K562 (cell line): ENCODE results near the gene ARL3. TPM values are rescaled to one million over a fixed set of nuclear protein-coding genes. Genes with fewer than 3 reads are reported as not detected.

Source experiments
- ATAC-seq: fragments of 200-7000 bp; cut with Tn5 transposase; 3 replicates; pipeline ENCODE4 v1.9.1; 2020; ENCODE audit warnings: moderate library complexity
- BruUV-seq: library from RNA; stranded (reverse); fragments of 400-500 nt; replicated peaks from 2 replicates; lab custom pipeline; 2021; lab: Mats Ljungman, UMichigan
- CTCF ChIA-PET: fragments of 300-600 bp; formaldehyde crosslinking; extraction: SDS; loops from one replicate; lab custom pipeline; 2021; ENCODE audit warnings: low intra/inter-chr PET ratio; lab: Yijun Ruan, JAX
- POLR2A ChIA-PET: fragments of 300-600, 350-650 bp; sonication (Branson Sonifier 250); formaldehyde crosslinking; extraction: SDS; loops from one replicate; lab custom pipeline; 2021; ENCODE audit warnings: antibody characterized with exemption, inconsistent platforms; lab: Yijun Ruan, JAX
- DNase-seq, 4 experiments: peaks; one replicate each; pipeline versions ENCODE4 v3.0.0 to v3.0.0-alpha.2; 2011 to 2018; ENCODE audit warnings: low spot score in 3 of 4, mixed read lengths in 3 of 4; ENCODE audit errors: extremely low read depth in 1 of 4
- FAIRE-seq: peaks from 2 replicates; lab custom pipeline; 2011; peaks lifted over from hg19 to GRCh38; lab: Jason Lieb, UNC
- H2AFZ ChIP-seq: 2 replicates; pipeline ENCODE4 v1.6.0; 2011; ENCODE audit warnings: low read depth, low read length, control low read depth, inconsistent platforms
- H3K27ac ChIP-seq: fragments of 200-600 bp; 3 replicates; pipeline ENCODE4 v1.8.0; 2011; ENCODE audit warnings: low read depth, mild to moderate bottlenecking, control low read depth, inconsistent platforms, low read length, moderate library complexity, mixed read lengths; ENCODE audit errors: extremely low read depth
- H3K27me3 ChIP-seq, 2 experiments: fragments of 300-600 bp in 1 of 2; 2 replicates in 1 of 2; 3 replicates in 1 of 2; pipeline versions ENCODE4 v1.6.0 to v1.8.0; 2011; ENCODE audit warnings: inconsistent platforms in 2 of 2, low read length in 2 of 2, mild to moderate bottlenecking in 1 of 2, mixed read lengths in 1 of 2, moderate library complexity in 1 of 2; ENCODE audit not compliant: control insufficient read depth in 2 of 2, insufficient read depth in 2 of 2
- H3K36me3 ChIP-seq: fragments of 300-600 bp; 3 replicates; pipeline ENCODE4 v1.8.0; 2011; ENCODE audit warnings: mild to moderate bottlenecking, low read length, inconsistent platforms; ENCODE audit not compliant: control insufficient read depth, insufficient read depth
- H3K4me1 ChIP-seq, 2 experiments: fragments of 200-600 bp in 1 of 2; replicated peaks in 1 of 2; 2 replicates in 1 of 2; 3 replicates in 1 of 2; pipeline versions ENCODE4 v1.5.1 to v1.8.0; 2011; ENCODE audit warnings: inconsistent platforms in 2 of 2, low read length in 2 of 2, mild to moderate bottlenecking in 1 of 2, mixed read lengths in 1 of 2, moderate library complexity in 1 of 2; ENCODE audit not compliant: control insufficient read depth in 2 of 2, insufficient read depth in 2 of 2
- H3K4me2 ChIP-seq: 2 replicates; pipeline ENCODE4 v1.6.1; 2011; ENCODE audit warnings: low read length, control low read depth, inconsistent platforms, mixed read lengths; ENCODE audit not compliant: insufficient read depth
- H3K4me3 ChIP-seq: fragments of 200-600 bp; sonication (generic), shearing (Covaris generic); 2 replicates; pipeline ENCODE4 v1.5.1; 2016; ENCODE audit warnings: control low read depth, inconsistent platforms
- H3K79me2 ChIP-seq: fragments of 200-600 bp; 3 replicates; pipeline ENCODE4 v1.8.0; 2011; ENCODE audit warnings: low read length, inconsistent platforms; ENCODE audit not compliant: control insufficient read depth, insufficient read depth
- H3K9ac ChIP-seq, 2 experiments: 2 replicates each; pipeline versions ENCODE4 v1.6.0 to v1.6.1; 2011; ENCODE audit warnings: low read depth in 2 of 2, low read length in 2 of 2, control low read depth in 1 of 2, inconsistent platforms in 1 of 2, mild to moderate bottlenecking in 1 of 2, mixed read lengths in 1 of 2; ENCODE audit not compliant: insufficient read depth in 1 of 2
- H3K9me1 ChIP-seq: one replicate; pipeline ENCODE4 v1.6.0; 2011; ENCODE audit warnings: inconsistent platforms, mild to moderate bottlenecking, low read length, moderate library complexity; ENCODE audit not compliant: control insufficient read depth, insufficient read depth
- H3K9me3 ChIP-seq: replicated peaks from 2 replicates; pipeline ENCODE4 v1.5.1; 2011; ENCODE audit warnings: low read depth, low read length, inconsistent platforms; ENCODE audit not compliant: control insufficient read depth, insufficient read depth
- H4K20me1 ChIP-seq: replicated peaks from 2 replicates; pipeline ENCODE4 v1.6.1; 2011; ENCODE audit warnings: low read length, inconsistent platforms, mixed read lengths; ENCODE audit not compliant: control insufficient read depth, insufficient read depth
- HOXB6 ChIP-seq: fragments of 250-450 bp; sonication (Bioruptor Pico); IDR thresholded peaks from 2 replicates; pipeline ENCODE4 v1.5.1; 2022; ENCODE audit warnings: mild to moderate bottlenecking, borderline replicate concordance
- KAT7 ChIP-seq: sonication (generic); formaldehyde crosslinking; IDR thresholded peaks from 2 replicates; pipeline ENCODE4 v1.8.0; 2022; ENCODE audit warnings: missing genetic modification reagents, mild to moderate bottlenecking, borderline replicate concordance
- MAFF ChIP-seq: IDR thresholded peaks from 2 replicates; pipeline ENCODE4 v1.6.1; 2012; ENCODE audit warnings: low read length, improper control_type of control experiment
- MED1 ChIP-seq: sonication (generic); formaldehyde crosslinking; IDR thresholded peaks from 2 replicates; pipeline ENCODE4 v1.8.1; 2023; ENCODE audit warnings: missing genetic modification reagents, borderline replicate concordance
- NCOA6 ChIP-seq: fragments of 450-650 bp; IDR thresholded peaks from 2 replicates; pipeline ENCODE4 v1.6.1; 2017; ENCODE audit warnings: mild to moderate bottlenecking
- NR2C2 ChIP-seq, 2 experiments: fragments of 200-800 bp in 1 of 2; sonication (Bioruptor generic) in 1 of 2; sonication (generic) in 1 of 2; formaldehyde crosslinking in 1 of 2; IDR thresholded peaks; 2 replicates each; pipeline versions ENCODE4 v1.6.1 to v1.8.0; 2016 to 2022; ENCODE audit warnings: mild to moderate bottlenecking in 1 of 2, missing compliant biosample characterization in 1 of 2, missing genetic modification characterization in 1 of 2, missing genetic modification reagents in 1 of 2
- PRPF4 ChIP-seq: fragments of 200-400 bp; formaldehyde crosslinking; IDR thresholded peaks from one replicate; pipeline ENCODE4 v1.6.1; 2017; ENCODE audit warnings: low read length, low read depth, mild to moderate bottlenecking; ENCODE audit not compliant: insufficient read depth, poor library complexity, severe bottlenecking
- RFX1 ChIP-seq: fragments of 450-650 bp; IDR thresholded peaks from 2 replicates; pipeline ENCODE4 v1.6.1; 2016; ENCODE audit warnings: mild to moderate bottlenecking, moderate library complexity
- SIRT6 ChIP-seq: IDR thresholded peaks from one replicate; pipeline ENCODE4 v1.6.1; 2012; ENCODE audit warnings: low read depth, mild to moderate bottlenecking, control low read depth, inconsistent platforms, low read length, moderate library complexity
- SMAD2 ChIP-seq: fragments of 150-350 bp; IDR thresholded peaks from 2 replicates; pipeline ENCODE4 v1.6.1; 2014; ENCODE audit warnings: low read depth, mild to moderate bottlenecking, low read length
- SRSF9 ChIP-seq: fragments of 200-400 bp; formaldehyde crosslinking; IDR thresholded peaks from 2 replicates; pipeline ENCODE4 v1.6.1; 2017; ENCODE audit warnings: low read depth, low read length, borderline replicate concordance
- ZNF717 ChIP-seq: fragments of 250-450 bp; sonication (Bioruptor Pico); IDR thresholded peaks from 2 replicates; pipeline ENCODE4 v1.5.0; 2021
- ZNF79 ChIP-seq: fragments of 250-450 bp; sonication (Bioruptor Pico); IDR thresholded peaks from 2 replicates; pipeline ENCODE4 v1.4.0; 2020; ENCODE audit warnings: low read depth, mild to moderate bottlenecking, moderate library complexity
- WGBS: fragments of 100-300 bp; shearing (Covaris generic); methylation state at CpG from one replicate; pipeline ENCODE4 v1.1.6; 2016; ENCODE audit warnings: low coverage, mixed read lengths; ENCODE audit not compliant: insufficient coverage; ENCODE audit errors: missing lambda C conversion rate; 5-methylcytosine and 5-hydroxymethylcytosine counted together
- in situ Hi-C: fragments of 300-500 bp; cut with MboI; formaldehyde crosslinking; loops from 4 replicates; pipeline ENCODE4 v1.15.0; 2018; ENCODE audit warnings: inconsistent platforms, mixed read lengths
- intact Hi-C: fragments of 100-400 bp; cut with micrococcal nuclease; formaldehyde crosslinking; loops from 2 replicates; pipeline ENCODE4 v1.14.2; 2022
- polyA plus RNA-seq, 8 experiments: library from polyadenylated mRNA; depleted of rRNA in 4 of 8; stranded (reverse) in 5 of 8; unstranded in 3 of 8; fragments of >200 nt; fragmentation: Nextera tagmentation in 2 of 8; fragmentation: Illumina TruSeq in 1 of 8; extraction: Ambion mirVana in 2 of 8; extraction: Trizol in 1 of 8; gene quantifications; 2 replicates each; pipeline versions ENCODE4 v1.2.1 to v1.2.3, GENCODE V29; 2011 to 2014; ENCODE audit warnings: inconsistent platforms in 1 of 8, missing spikeins in 1 of 8
- total RNA-seq, 7 experiments: library from RNA; depleted of rRNA in 6 of 7; stranded (reverse); fragments of >200 nt in 6 of 7; fragmentation: Illumina TruSeq in 2 of 7; extraction: Trizol in 2 of 7; gene quantifications; 2 replicates each; pipeline versions ENCODE4 v1.2.1 to v1.2.3, GENCODE V29; 2011 to 2021; ENCODE audit warnings: low replicate concordance in 1 of 7
- TF ChIP-seq, protein P1 (sequence below): fragments of 450-650 bp; IDR thresholded peaks from 2 replicates; pipeline ENCODE4 v1.6.1; 2014; ENCODE audit warnings: low read depth, mild to moderate bottlenecking, moderate library complexity, borderline replicate concordance
- TF ChIP-seq, protein P2 (sequence below): IDR thresholded peaks from 2 replicates; pipeline ENCODE4 v1.6.1; 2016; ENCODE audit warnings: missing genetic modification characterization, missing compliant biosample characterization
- TF ChIP-seq, protein P3 (sequence below): fragments of 250-450 bp; sonication (Bioruptor Pico); IDR thresholded peaks from 2 replicates; pipeline ENCODE4 v1.9.0; 2021; ENCODE audit warnings: mild to moderate bottlenecking

The ARL3 gene
- total and polyA plus RNA-seq, 9 of the 15 experiments (the other 6 are each of a cell fraction or from before 2014, with no cell fraction given), result 2.9 to 8.9 (median 4.8) TPM

DNA sequence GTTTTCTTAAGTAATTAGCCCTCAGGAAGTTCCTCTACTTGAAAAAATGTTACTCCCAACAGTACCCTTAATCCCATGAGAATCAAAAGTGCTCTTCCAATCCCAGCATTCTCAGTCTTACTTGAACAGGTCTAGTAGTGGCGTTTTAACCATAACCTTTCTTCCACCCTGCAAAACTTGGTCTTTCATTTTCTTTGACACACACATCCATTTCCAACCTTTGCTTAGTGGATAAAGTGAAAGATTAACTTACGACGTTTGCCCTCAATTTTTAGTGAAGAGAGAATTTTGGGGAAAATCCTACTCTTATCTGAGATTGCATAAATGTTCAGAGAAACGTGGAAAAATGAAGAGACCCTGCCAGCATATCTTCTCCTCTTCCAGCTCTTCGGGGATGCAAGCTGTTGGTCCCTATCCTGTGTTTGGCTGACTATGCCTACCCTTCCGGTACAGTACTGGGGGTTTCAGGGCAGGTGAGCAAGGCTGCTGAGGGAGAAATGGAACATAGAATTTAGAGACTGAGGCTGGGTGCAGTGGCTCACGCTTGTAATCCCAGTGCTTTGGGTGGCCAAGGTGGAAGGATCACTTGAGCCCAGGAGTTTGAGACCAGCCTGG is 48.3 kb upstream of the ARL3 start:
- POLR2A ChIA-PET, result interaction anchor here (0.7 to 0.9 kb wide), 3 partner anchors 46 to 342 kb away, joined by 3 read pairs; no protein-coding TSS in a partner anchor
- 5% methylated on average over 7 of the region's 7 CpGs for WGBS
- Histone ChIP-seq H3K36me3 (peaks cover 5% of the 10 kb centered on the region; the same call in 1 of the 3 replicates), H3K9me1 (no peaks in the 10 kb centered on the region)
- intact Hi-C loops, result loop anchor here (5.0 kb wide), 1 partner anchor 50 kb away; no protein-coding TSS in a partner anchor
- TF ChIP-seq, protein P1, sequence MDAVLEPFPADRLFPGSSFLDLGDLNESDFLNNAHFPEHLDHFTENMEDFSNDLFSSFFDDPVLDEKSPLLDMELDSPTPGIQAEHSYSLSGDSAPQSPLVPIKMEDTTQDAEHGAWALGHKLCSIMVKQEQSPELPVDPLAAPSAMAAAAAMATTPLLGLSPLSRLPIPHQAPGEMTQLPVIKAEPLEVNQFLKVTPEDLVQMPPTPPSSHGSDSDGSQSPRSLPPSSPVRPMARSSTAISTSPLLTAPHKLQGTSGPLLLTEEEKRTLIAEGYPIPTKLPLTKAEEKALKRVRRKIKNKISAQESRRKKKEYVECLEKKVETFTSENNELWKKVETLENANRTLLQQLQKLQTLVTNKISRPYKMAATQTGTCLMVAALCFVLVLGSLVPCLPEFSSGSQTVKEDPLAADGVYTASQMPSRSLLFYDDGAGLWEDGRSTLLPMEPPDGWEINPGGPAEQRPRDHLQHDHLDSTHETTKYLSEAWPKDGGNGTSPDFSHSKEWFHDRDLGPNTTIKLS, result no peak
- TF ChIP-seq ZNF717 (CRISPR knock-in tag), result no peak
- no peak for TF ChIP-seq ZNF79 (CRISPR knock-in tag)
- TF ChIP-seq, protein P2, sequence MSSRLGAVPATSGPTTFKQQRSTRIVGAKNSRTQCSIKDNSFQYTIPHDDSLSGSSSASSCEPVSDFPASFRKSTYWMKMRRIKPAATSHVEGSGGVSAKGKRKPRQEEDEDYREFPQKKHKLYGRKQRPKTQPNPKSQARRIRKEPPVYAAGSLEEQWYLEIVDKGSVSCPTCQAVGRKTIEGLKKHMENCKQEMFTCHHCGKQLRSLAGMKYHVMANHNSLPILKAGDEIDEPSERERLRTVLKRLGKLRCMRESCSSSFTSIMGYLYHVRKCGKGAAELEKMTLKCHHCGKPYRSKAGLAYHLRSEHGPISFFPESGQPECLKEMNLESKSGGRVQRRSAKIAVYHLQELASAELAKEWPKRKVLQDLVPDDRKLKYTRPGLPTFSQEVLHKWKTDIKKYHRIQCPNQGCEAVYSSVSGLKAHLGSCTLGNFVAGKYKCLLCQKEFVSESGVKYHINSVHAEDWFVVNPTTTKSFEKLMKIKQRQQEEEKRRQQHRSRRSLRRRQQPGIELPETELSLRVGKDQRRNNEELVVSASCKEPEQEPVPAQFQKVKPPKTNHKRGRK (tag), result no peak
- no peak for TF ChIP-seq SRSF9
- no peak for TF ChIP-seq PRPF4
- no peak for TF ChIP-seq SMAD2
- TF ChIP-seq RFX1, result no peak
- no peak for TF ChIP-seq KAT7 (CRISPR knock-in tag)
- TF ChIP-seq MAFF, result no peak
- TF ChIP-seq, protein P3, sequence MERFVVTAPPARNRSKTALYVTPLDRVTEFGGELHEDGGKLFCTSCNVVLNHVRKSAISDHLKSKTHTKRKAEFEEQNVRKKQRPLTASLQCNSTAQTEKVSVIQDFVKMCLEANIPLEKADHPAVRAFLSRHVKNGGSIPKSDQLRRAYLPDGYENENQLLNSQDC, result no peak
- TF ChIP-seq NR2C2 (CRISPR knock-in tag; IDR thresholded peaks at IDR 0.05), result no peak
- no peak for TF ChIP-seq NR2C2 (tag; IDR thresholded peaks at IDR 0.05)
- TF ChIP-seq HOXB6 (CRISPR knock-in tag), result no peak
- no peak for TF ChIP-seq MED1 (CRISPR knock-in tag)
- no peak for TF ChIP-seq SIRT6
- no peak for TF ChIP-seq NCOA6
- TF ChIP-seq, all 486 proteins: peak for 0
- Histone ChIP-seq H3K27ac (peak overlapping the region; percentile 73), H3K4me2 (peak overlapping the region; percentile 63), H2AFZ (peak overlapping the region; percentile 33; the same call in 1 of the 2 replicates), H3K9me3 (0 out of 2 replicates have a peak, but pooled peaks cover 1% of the 10 kb centered on the region), H3K79me2 (peaks cover 26% of the 10 kb centered on the region), H3K9ac (peak overlapping the region; percentile 43 to 72; a peak in 2 of 4 replicates), H4K20me1 (no peaks in the 10 kb centered on the region), H3K4me3 (no peak overlapping the region), H3K4me1 (peaks cover 7 to 33% of the 10 kb centered on the region in 2 experiments; a peak in 3 of 5 replicates), H3K27me3 (no peaks in the 10 kb centered on the region)
- in situ Hi-C loops, result no loop called here
- DNase-seq (no peak), ATAC-seq (peak; percentile 38), FAIRE-seq (no peak)
- CTCF ChIA-PET, result no interaction called here
- no TSS peak for BruUV-seq
